HepG2 (cell line): ENCODE measurements around the gene SEC63. TPM values are rescaled to one million over a fixed set of nuclear protein-coding genes. Genes with fewer than 3 reads are reported as not detected.

Experiments
- CBFB ChIP-seq: sonication (generic); formaldehyde crosslinking; IDR thresholded peaks from 2 replicates; pipeline ENCODE4 v1.4.0; 2020; ENCODE audit warnings: missing genetic modification reagents
- GLMP ChIP-seq: sonication (generic); formaldehyde crosslinking; IDR thresholded peaks from 2 replicates; pipeline ENCODE4 v1.9.0; 2021; ENCODE audit warnings: missing genetic modification reagents, mild to moderate bottlenecking, borderline replicate concordance
- HMGXB4 ChIP-seq, 2 experiments: sonication (generic) in 1 of 2; formaldehyde crosslinking in 1 of 2; IDR thresholded peaks; 2 replicates each; pipeline versions ENCODE4 v1.4.0 to v1.6.1; 2018 to 2020; ENCODE audit warnings: missing genetic modification reagents in 2 of 2, borderline replicate concordance in 1 of 2, low read depth in 1 of 2, mild to moderate bottlenecking in 1 of 2, missing biosample characterization in 1 of 2
- MED1 ChIP-seq: sonication (generic); formaldehyde crosslinking; IDR thresholded peaks from 2 replicates; pipeline ENCODE4 v1.4.0; 2020; ENCODE audit warnings: missing genetic modification reagents
- MEF2D ChIP-seq: sonication (generic); formaldehyde crosslinking; IDR thresholded peaks from 2 replicates; pipeline ENCODE4 v1.5.1; 2020; ENCODE audit warnings: mild to moderate bottlenecking, missing genetic modification reagents
- MEIS1 ChIP-seq: sonication (generic); formaldehyde crosslinking; IDR thresholded peaks from 2 replicates; pipeline ENCODE4 v1.9.0; 2021; ENCODE audit warnings: mild to moderate bottlenecking, missing genetic modification reagents, moderate library complexity, borderline replicate concordance
- MIER2 ChIP-seq: IDR thresholded peaks from 2 replicates; pipeline ENCODE4 v1.6.1; 2016; ENCODE audit warnings: missing biosample characterization, missing genetic modification reagents
- MXD1 ChIP-seq: sonication (generic); formaldehyde crosslinking; IDR thresholded peaks from 2 replicates; pipeline ENCODE4 v1.4.0; 2020; ENCODE audit warnings: mild to moderate bottlenecking, missing genetic modification reagents
- NFKB2 ChIP-seq: sonication (generic); formaldehyde crosslinking; IDR thresholded peaks from 2 replicates; pipeline ENCODE4 v1.4.0; 2020; ENCODE audit warnings: missing genetic modification reagents, borderline replicate concordance
- PAXIP1 ChIP-seq: sonication (generic); formaldehyde crosslinking; conservative IDR thresholded peaks from 2 replicates; pipeline ENCODE4 v1.4.0; 2020; ENCODE audit warnings: mild to moderate bottlenecking, missing genetic modification reagents, moderate library complexity
- PITX1 ChIP-seq: sonication (generic); formaldehyde crosslinking; IDR thresholded peaks from 2 replicates; pipeline ENCODE4 v1.5.1; 2020; ENCODE audit warnings: mild to moderate bottlenecking, missing genetic modification reagents
- STAG1 ChIP-seq: sonication (generic); formaldehyde crosslinking; IDR thresholded peaks from 2 replicates; pipeline ENCODE4 v1.4.0; 2020; ENCODE audit warnings: missing genetic modification reagents
- ZBTB38 ChIP-seq: sonication (generic); formaldehyde crosslinking; IDR thresholded peaks from 2 replicates; pipeline ENCODE4 v1.5.1; 2020; ENCODE audit warnings: mild to moderate bottlenecking, missing genetic modification reagents
- ZNF138 ChIP-seq: sonication (generic); formaldehyde crosslinking; IDR thresholded peaks from 2 replicates; pipeline ENCODE4 v1.5.0; 2020; ENCODE audit warnings: mild to moderate bottlenecking, low read depth, missing genetic modification reagents
- ZNF207 ChIP-seq: fragments of 450-650 bp; IDR thresholded peaks from 2 replicates; pipeline ENCODE4 v1.6.1; 2016; ENCODE audit warnings: antibody characterized with exemption, borderline replicate concordance
- ZNF253 ChIP-seq: sonication (generic); formaldehyde crosslinking; IDR thresholded peaks from 2 replicates; pipeline ENCODE4 v1.8.0; 2022; ENCODE audit warnings: mild to moderate bottlenecking, missing genetic modification reagents, borderline replicate concordance
- ZNF430 ChIP-seq: sonication (generic); formaldehyde crosslinking; IDR thresholded peaks from 2 replicates; pipeline ENCODE4 v1.9.0; 2021; ENCODE audit warnings: mild to moderate bottlenecking, missing genetic modification reagents
- ZNF569 ChIP-seq: sonication (generic); formaldehyde crosslinking; IDR thresholded peaks from 2 replicates; pipeline ENCODE4 v1.5.0; 2020; ENCODE audit warnings: mild to moderate bottlenecking, missing genetic modification reagents, moderate library complexity, borderline replicate concordance
- ZNF570 ChIP-seq: sonication (generic); formaldehyde crosslinking; IDR thresholded peaks from 2 replicates; pipeline ENCODE4 v1.4.0; 2020; ENCODE audit warnings: mild to moderate bottlenecking, missing genetic modification reagents, borderline replicate concordance
- ZNF580 ChIP-seq: IDR thresholded peaks from 2 replicates; pipeline ENCODE4 v1.6.1; 2016; ENCODE audit warnings: low read depth, borderline replicate concordance
- ZNF766 ChIP-seq: sonication (generic); formaldehyde crosslinking; IDR thresholded peaks from 2 replicates; pipeline ENCODE4 v1.5.0; 2020; ENCODE audit warnings: missing genetic modification reagents, borderline replicate concordance
- ZSCAN30 ChIP-seq: sonication (generic); formaldehyde crosslinking; IDR thresholded peaks from 2 replicates; pipeline ENCODE4 v1.5.0; 2020; ENCODE audit warnings: mild to moderate bottlenecking, missing genetic modification reagents
- polyA plus RNA-seq, 8 experiments: library from polyadenylated mRNA; depleted of rRNA in 3 of 8; stranded (reverse) in 7 of 8; unstranded in 1 of 8; fragments of >200 nt; fragmentation: Illumina TruSeq in 4 of 8; extraction: Trizol in 4 of 8; gene quantifications; 2 replicates each; pipeline versions ENCODE4 v1.2.1 to v1.2.3, GENCODE V29; 2011 to 2016; ENCODE audit warnings: low read depth in 4 of 8, missing spikeins in 1 of 8, mixed read lengths in 1 of 8; ENCODE audit not compliant: insufficient read depth in 1 of 8
- total RNA-seq, 5 experiments: library from RNA; depleted of rRNA; stranded (reverse); fragments of >200 nt; fragmentation: Illumina TruSeq; extraction: Trizol; gene quantifications; 2 replicates each; pipeline ENCODE4 v1.2.3, GENCODE V29; 2016; ENCODE audit warnings: low read depth in 1 of 5

SEC63 gene
- total and polyA plus RNA-seq, 2 of the 13 experiments (the other 11 are each of a cell fraction or from before 2014, with no cell fraction given), result 20.2 to 45.9 TPM

- TF ChIP-seq ZNF580 (CRISPR knock-in tag), result peak; percentile 34; the same call in 1 of the 2 replicates
- TF ChIP-seq ZSCAN30 (CRISPR knock-in tag), result no peak
- TF ChIP-seq ZNF207, result no peak
- no peak for TF ChIP-seq MIER2
- no peak for TF ChIP-seq STAG1 (CRISPR knock-in tag)
- TF ChIP-seq MEF2D (CRISPR knock-in tag), result no peak
- TF ChIP-seq ZBTB38 (CRISPR knock-in tag), result no peak
- TF ChIP-seq MED1 (CRISPR knock-in tag), result peak; percentile 50; the same call in 1 of the 2 replicates
- peak; percentile 75 for TF ChIP-seq PAXIP1 (CRISPR knock-in tag)
- peak; percentile 72 for TF ChIP-seq PITX1
- no peak for TF ChIP-seq ZNF570 (CRISPR knock-in tag)
- TF ChIP-seq ZNF253 (CRISPR knock-in tag), result no peak
- TF ChIP-seq HMGXB4 (CRISPR knock-in tag; IDR thresholded peaks at IDR 0.05; ENCODE audit: borderline replicate concordance in 1 of 2, low read depth in 1 of 2), result 0 out of 4 replicates have a peak, but pooled peaks of 1 of the 2 experiments have one; percentile 70
- TF ChIP-seq ZNF766 (CRISPR knock-in tag), result no peak
- no peak for TF ChIP-seq MEIS1 (CRISPR knock-in tag)
- TF ChIP-seq GLMP (CRISPR knock-in tag), result no peak
- no peak for TF ChIP-seq ZNF138 (CRISPR knock-in tag)
- no peak for TF ChIP-seq ZNF430 (CRISPR knock-in tag)
- TF ChIP-seq NFKB2, result no peak
- no peak for TF ChIP-seq ZNF569 (CRISPR knock-in tag)
- no peak for TF ChIP-seq MXD1 (CRISPR knock-in tag)
- TF ChIP-seq CBFB (CRISPR knock-in tag), result no peak
Observed at GRCh38 chr6:108001696-108002231, 43.8 kb upstream of the SEC63 start (continued).
